GM21360 (cell line): ENCODE results near the gene PDE4B.
"Not testable (repeated sequence)": the region's sequence is repeated elsewhere in the genome, so short reads cannot be mapped to it uniquely, and the experiment has no call there.

Experiments
- ATAC-seq: cut with Tn5 transposase; IDR thresholded peaks from one replicate; pipeline ENCODE4 v1.9.1; 2021; ENCODE audit warnings: mild to moderate bottlenecking, moderate library complexity; ENCODE audit not compliant: unreplicated experiment

The PDE4B gene

DNA sequence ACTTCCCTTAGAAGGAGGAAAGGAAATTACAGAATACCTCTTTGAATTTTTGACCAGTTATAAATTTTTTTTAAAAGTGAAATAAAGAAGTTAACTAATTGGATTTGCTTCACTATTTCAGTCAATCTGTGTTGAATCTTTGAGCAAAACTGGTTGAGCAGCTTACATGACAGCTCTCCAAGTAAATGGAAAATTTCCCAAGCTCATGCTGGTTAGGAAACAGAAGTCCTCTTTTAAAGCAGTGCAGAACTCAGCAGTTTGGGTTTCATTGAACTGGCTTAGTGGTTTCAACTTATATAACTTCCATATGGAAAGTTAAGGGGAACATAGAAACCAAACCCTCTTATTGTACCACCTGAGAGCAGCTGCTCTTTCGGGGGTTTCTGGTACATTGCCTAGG is 250.5 kb downstream of the PDE4B start:
- ATAC-seq = no peak

DNA sequence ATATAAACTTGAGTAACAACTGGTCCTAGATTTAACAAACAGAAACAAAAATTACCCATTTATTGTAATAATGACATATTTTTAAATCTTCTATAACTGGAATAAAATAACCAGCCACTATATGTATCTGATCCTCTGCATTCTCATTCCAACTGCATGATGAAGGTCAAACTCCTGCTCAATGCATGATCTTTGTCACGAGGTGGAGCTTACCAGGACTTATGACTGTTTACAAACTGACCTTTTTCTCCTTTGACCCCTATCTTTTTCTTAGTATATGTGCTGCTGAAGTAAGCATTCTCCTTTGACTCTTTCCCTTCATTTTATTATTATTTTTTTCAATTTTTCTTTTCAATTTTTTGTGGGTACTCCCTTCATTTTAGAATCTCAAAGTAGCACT is 252.2 kb downstream of the PDE4B start:
- no peak for ATAC-seq

DNA sequence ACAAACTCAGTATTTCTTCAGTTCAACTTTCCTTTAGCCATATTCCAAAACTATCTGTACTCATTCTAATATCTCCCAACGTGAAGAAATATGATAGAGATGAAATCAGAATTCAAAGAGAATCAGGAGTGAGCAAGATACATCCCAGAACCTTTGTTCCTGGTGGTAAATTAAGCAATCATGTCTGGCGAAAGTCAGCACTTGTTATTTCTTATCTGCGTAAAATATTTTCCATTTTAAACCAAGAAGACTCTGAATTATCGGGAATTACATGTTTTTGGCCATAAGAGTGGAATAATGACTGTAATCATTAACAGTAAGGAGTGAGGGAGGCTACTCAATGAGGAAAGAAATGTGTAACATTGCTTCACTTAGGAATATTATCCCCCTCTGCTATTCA is 253.7 kb downstream of the PDE4B start:
- ATAC-seq = no peak

DNA sequence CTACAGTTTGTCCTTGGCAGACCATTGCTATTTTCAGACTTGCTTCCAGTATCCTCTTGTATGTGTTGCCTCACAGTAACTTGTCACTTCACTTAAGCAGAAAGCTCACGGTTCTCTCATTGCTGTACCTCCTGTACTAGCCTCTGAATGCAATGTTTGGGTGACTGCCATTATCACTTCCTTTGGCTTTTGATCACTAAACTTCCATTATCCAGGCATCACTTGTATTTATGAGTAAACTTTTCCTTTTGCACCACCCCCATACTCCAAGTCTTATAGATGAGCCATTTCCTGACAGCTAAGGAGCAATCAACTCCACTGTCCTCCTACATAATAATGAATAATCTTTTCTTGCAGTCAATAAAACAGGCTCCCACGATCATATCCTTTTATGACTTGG is 255.3 kb downstream of the PDE4B start:
- no peak for ATAC-seq

DNA sequence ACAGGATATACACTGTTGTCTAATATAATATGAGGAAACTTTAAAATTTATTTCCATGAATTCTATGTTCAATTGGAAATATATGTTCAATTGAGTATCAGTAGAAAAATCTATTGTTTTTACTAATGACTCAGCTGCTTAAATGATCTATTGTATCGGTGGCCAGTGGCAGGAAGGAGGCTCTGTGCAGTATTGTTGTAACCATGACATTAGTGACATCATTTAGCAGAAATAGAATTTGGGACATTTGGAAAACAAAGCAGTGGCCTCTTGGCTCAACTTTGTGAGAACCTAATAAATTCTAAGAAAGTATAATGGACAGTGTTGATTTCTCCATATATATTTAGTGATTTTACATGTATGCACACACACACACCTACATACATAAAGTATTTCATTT is 257.4 kb downstream of the PDE4B start:
- ATAC-seq = no peak

DNA sequence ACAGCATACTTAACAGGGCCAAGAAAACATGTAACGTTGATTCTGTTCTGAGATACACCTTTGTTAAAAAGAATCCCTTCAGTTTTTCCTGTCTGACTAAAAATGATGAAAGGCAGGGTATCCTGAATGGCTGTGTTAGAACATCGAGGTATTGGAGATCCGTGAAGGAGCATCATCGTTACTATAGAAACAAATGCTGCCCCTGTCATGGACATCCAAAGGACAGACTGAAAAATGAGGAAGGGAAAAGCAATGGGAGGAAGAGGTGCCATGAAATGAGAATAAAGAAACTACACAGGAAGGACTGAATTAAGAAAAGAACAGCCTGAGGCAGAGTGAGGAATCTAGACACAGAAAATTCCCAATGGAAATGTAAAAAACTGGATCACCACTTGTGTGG is 257.9 kb downstream of the PDE4B start:
- no peak for ATAC-seq

DNA sequence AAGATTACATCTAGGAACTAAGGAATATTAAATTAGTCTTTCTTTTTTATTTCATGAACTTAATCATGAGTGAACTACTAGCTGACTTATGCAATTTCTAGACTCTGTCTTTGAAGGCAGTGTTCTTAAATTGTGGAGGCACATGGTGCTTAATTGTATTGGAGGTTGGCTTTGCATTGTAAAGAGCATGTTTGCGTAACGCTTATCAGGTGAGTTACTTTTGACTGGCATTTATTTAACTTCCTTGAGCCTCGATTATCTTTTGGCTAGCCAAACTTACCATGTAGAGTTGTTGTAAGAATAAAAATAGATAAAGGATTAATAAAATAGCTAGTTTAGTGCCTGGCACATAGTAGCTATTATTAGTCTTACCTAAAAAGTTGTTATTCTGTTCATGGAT is 262.4 kb downstream of the PDE4B start:
- no peak for ATAC-seq

DNA sequence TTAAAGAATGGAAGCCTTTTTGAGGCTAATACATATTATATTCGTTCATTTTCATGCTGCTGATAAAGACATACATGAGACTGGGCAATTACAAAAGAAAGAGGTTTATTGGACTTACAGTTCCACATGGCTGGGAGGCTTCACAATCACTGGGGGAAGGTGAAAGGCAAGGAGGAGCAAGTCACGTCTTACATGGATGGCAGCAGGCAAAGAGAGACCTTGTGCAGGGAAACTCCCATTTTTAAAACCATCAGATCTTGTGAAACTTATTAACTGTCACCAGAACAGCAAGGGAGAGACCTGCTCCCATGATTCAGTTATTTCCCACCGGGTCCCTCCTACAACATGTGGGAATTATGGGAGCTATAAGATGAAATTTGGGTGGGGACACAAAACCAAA is 264.8 kb downstream of the PDE4B start:
- not testable (repeated sequence) for ATAC-seq

DNA sequence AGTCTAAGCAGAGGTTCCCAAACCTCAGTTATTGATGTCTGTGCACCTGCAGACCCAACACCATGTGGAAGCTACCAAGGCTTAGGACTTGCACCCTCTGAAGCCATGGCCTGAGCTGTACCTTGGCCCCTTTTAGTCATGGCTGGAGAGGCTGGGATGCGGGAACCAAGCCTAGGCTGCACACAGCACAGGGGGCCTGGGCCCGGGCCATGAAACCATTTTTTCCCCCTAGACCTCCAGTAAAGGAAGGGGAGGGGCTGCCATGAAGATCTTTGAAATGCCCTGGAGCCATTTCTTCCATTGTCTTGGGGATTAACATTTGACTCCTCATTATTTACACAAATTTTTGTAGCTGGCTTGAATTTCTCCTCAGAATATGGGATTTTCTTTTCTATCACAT is 265.9 kb downstream of the PDE4B start:
- ATAC-seq = no peak

DNA sequence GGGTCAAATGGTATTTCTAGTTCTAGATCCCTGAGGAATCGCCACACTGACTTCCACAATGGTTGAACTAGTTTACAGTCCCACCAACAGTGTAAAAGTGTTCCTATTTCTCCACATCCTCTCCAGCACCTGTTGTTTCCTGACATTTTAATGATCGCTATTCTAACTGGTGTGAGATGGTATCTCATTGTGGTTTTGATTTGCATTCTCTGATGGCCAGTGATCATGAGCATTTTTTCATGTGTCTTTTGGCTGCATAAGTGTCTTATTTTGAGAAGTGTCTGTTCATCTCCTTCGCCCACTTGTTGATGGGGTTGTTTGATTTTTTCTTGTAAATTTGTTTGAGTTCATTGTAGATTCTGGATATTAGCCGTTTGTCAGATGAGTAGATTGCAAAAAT is 274.5 kb downstream of the PDE4B start:
- ATAC-seq = not testable (repeated sequence)

DNA sequence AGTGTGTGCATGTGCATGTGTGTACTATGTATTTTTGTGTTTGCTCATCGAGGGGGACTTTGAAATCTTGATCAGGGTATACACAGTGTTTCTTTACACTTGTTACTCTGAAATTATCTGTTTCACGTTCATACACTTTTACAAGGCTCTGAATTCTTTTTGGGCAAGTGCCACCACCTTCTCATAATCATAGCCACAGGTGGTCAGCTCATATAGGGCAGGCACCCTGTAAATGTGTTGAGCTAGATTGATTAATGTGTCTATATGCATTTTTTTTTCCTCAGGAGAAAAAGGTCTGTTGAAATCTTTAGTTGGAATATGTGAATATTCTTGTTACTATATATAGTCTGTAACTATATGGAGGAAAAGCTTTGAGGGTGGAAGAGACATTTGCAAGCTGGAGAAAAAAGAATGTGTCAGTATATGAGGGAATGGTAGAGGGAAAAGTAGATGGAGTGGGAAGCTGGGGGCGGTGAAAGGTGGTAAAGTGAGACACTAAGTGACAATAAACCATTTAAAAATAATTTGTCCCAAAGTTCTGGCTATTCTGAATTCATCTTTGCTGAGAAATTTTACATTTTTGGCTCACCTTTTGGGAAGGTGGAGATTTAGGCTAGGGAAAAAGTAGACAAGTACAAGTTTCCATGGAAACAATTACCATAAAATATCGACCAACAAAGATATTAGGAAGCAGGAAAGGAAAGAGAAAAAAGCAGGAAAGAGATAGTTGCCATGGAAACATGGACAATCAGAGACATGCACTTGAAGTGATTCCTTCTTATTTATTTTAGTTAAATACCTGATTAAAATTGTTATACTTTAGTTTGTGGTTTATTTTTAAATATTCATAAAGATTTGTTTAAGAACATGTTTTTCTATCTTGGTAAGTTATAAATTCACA is 277.5 kb downstream of the PDE4B start:
- ATAC-seq = no peak

DNA sequence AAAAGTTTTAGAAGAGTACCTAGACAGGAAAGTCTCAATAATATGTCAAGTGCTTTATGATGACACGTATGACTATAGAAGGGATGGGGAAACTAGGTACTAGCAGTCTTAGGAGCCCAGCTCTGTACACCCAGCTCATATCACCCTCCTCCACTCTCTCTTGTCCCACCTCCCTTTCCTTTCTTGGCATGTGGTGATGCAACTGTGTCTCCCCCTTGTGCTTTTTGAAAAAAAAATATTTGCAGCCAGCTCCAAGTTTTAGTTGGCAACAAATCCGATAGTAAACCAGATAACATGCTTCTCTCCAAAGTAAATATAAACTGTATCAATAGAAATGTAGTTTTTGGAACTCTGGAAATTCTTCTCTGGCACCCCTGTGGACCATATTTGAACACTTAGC is 280.7 kb downstream of the PDE4B start:
- ATAC-seq = no peak

DNA sequence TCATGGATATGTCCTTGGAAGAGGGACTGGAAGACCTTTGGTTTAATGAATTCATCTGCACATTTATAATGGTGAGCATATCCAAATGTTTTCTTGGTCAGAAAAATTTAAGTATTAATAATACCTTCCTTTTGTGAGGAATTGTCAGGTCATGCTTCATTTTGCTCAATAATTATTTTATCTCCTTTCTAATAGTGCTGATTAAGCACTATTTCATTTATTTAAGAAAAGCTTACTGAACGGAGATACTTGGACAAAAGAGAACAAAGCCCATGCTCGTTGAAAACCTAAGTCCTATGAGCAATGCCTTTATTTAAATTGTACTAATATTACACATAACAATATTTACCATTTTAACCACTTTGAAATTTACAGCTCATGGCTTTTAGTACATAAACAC is 281.5 kb downstream of the PDE4B start:
- ATAC-seq = no peak

DNA sequence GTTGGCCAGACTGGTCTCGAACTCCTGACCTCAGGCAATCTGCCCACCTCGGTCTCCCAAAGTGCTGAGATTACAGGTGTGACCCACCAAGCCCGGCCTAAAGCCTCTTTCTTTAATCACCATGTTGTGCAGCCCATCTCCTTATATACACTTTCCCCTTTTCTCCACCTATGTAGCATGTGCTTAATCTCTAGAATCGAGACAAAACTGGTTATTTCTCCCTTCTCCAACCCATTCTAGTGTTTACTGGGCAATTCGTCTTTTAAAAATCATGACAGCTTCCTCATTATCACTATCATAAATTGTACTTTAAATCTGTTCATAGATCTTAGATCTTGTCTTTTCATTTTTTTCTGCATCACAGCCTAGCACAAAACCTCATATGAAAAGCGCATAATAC is 285.7 kb downstream of the PDE4B start:
- ATAC-seq = no peak

DNA sequence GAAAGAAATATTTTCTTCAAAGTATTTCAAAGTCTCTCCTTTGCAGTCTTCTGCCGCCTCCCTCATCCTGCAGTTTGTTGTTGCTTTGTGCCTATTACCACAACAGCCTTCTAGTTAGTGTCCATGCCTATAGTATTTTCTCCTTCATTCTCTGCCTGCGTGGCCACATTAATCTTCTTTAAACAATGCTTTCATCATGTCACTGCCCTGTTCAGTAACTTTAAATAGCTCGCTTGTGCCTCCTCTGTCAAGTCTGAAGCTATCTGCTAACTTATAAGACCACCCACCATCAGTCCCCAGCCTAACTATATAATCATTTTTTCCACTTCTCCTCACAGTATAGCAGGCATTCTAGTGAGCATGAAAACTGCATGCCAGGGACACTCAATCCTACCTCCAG is 290.3 kb downstream of the PDE4B start:
- no peak for ATAC-seq

DNA sequence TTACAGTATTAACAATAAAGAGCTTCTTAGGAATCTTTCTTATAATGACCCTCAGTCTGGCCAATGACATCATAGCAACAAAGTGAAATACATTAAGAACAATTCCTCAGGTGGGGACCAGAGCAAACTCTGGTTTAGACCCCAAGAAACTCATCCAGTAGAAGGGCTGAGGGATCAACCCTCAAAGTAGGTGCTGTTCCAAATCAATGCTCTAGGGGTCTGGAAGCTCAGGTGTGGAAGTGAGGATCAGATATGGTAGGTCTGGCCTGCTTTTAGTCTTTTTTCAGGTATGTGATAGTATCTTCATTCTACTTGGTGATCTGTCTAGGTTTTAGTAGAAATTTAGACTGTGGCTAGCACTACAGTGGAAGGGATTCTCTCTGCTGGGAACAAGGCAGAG is 291.7 kb downstream of the PDE4B start:
- no peak for ATAC-seq

DNA sequence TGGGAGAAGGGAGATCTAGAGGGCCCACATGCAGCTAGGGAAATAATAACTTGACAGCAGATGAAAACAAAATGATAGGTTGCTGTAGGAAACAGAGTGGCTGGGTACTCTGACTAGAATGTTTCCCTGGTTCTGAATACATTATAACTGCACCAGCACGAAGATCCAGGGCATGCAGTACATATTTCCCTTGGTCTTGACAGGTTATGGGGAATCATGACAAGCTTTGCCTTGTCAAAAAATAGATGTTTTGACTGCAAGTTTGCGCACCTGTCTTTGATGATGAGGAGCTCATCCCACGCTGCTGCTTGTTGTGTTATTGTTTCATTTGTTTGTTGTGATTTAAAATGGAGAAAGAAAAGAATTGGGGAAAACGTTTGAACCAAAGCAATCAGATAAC is 292.9 kb downstream of the PDE4B start:
- no peak for ATAC-seq

DNA sequence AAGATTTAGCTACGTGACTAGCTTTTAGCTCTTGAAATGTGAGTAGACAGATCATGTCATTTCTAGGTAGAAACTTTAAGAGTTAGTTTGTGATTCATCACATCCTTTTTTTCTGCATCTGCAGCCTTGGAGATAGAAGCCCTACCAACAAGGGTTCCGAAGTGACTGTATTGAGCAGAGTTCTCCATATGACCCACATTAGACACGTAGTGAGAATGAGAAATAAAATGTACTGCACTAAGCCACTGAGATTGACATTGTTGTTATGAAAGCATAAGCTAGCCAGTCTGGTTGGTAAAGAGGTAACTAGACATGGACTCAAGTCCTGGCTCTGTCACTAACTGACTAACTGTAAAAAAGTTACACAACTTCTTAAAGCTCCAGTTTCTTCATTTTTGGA is 296.1 kb downstream of the PDE4B start:
- ATAC-seq = no peak

DNA sequence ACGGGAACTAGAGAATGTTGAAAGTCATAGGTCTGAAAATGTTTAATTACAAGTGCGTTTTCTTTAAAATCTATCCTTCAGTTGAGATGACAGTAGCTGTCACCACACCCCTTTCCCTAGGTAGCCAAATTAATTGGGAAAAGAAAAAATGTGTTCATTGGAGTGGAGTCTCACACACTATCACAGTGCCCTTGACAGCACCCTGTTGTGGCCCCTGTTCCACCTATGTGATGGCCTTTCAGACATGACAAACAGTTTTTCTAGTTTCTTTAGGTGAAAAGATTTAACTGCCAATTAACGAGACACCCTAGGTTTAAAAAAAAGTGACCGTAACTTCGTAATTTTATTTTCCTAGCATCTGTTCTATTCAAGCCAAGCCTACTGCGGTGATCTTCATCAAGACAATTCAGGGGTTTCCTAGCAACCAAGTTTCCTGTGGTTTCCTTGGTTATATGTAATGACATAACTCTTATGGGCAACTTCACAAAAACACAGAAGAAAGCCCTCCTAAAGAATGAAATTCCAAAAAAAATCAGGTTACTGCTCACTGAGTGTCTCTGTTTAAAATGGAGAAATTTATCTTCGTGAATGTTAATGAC is 298.3 kb downstream of the PDE4B start:
- ATAC-seq = no peak

DNA sequence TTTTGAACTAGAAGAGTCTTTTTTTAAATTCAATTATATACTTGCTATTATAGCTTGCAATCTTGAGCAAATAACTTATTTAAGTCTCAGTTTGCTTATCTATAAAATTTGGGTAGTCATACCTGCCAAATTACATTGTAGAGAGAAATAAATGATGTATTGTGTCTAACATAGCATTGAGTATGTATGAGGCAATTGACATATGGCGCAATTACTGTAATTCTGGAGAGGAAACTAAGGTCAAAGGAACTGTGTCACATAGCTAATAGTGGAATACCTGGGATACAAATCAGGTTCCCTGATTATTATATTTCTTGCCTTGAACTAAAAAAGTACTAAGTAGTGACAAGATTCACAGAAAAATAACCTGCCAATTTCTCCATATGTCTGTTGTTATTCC is 302.5 kb downstream of the PDE4B start:
- ATAC-seq = no peak

DNA sequence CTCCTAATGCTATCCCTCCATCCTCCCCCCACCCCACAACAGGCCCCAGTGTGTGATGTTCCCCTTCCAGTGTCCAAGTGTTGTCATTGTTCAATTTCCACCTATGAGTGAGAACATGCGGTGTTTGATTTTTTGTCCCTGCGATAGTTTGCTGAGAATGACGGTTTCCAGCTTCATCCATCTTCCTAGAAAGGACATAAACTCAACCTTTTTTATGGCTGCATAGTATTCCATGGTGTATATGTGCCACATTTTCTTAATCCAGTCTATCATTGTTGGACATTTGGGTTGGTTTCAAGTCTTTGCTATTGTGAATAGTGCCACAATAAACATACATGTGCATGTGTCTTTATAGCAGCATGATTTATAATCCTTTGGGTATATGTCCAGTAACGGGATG is 308.3 kb downstream of the PDE4B start:
- ATAC-seq = not testable (repeated sequence)

DNA sequence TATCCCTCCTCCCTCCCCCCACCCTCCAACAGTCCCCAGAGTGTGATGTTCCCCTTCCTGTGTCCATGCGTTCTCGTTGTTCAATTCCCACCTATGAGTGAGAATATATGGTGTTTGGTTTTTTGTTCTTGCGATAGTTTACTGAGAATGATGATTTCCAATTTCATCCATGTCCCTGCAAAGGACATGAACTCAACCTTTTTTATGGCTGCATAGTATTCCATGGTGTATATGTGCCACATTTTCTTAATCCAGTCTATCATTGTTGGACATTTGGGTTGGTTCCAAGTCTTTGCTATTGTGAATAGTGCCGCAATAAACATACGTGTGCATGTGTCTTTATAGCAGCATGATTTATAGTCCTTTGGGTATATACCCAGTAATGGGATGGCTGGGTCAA is 311.4 kb downstream of the PDE4B start:
- not testable (repeated sequence) for ATAC-seq

DNA sequence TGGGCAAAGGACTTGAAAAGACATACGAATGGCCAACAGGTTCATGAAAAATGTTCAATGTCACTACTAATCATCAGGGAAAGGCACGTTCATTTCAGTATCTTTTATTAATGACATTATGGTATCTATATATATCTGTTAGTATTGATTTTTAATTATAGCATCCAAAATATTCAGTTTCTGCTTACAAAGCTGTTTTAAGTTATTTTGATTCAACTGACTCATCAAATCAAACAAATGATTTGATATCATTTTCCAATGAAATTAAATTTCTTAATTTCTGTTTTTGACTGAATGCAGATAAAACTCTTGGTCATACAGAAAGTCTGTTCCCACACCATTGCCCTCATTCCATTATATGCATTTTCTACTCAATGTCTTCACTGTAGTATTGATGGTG is 315.9 kb downstream of the PDE4B start:
- ATAC-seq = no peak
